Coronary artery (tissue), 2 donors: ENCODE data around the gene MRPL22.

Experiments used
- DNase-seq: peaks from one replicate; pipeline ENCODE4 v3.0.0-alpha.2; 2017; ENCODE audit warnings: low spot score
- H3K27ac ChIP-seq, 2 donors: fragments of 200-600 bp; sonication (generic); one replicate each; pipeline ENCODE4 v1.5.1; 2016 to 2019
- H3K4me3 ChIP-seq: fragments of 200-600 bp; sonication (generic); 2 replicates; pipeline ENCODE4 v1.5.1; 2016; ENCODE audit warnings: mild to moderate bottlenecking, moderate library complexity
- TF ChIP-seq, protein P1 (sequence below): fragments of 200-600 bp; sonication (generic); IDR thresholded peaks from one replicate; pipeline ENCODE4 v1.5.1; 2019; ENCODE audit warnings: antibody characterized with exemption

MRPL22 gene

DNA sequence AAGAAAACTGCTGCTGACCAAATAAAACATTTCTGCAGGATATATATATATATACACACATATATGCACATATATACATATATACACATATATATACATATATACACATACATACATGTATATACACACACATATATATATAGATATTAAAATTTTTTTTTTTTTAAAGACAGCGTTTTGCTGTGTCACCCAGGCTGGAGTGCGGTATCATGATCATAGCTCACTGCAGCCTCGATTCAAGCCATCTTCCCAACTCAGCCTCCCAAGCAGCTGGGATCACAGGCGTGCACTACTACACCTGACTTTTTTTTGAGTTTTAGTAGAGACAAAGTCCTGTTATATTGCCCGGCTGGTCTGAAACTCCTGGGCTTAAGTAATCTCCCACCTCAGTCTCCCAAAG, 2.7 kb downstream of the MRPL22 start:
- TF ChIP-seq, protein P1, sequence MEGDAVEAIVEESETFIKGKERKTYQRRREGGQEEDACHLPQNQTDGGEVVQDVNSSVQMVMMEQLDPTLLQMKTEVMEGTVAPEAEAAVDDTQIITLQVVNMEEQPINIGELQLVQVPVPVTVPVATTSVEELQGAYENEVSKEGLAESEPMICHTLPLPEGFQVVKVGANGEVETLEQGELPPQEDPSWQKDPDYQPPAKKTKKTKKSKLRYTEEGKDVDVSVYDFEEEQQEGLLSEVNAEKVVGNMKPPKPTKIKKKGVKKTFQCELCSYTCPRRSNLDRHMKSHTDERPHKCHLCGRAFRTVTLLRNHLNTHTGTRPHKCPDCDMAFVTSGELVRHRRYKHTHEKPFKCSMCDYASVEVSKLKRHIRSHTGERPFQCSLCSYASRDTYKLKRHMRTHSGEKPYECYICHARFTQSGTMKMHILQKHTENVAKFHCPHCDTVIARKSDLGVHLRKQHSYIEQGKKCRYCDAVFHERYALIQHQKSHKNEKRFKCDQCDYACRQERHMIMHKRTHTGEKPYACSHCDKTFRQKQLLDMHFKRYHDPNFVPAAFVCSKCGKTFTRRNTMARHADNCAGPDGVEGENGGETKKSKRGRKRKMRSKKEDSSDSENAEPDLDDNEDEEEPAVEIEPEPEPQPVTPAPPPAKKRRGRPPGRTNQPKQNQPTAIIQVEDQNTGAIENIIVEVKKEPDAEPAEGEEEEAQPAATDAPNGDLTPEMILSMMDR: no peak
- no peak overlapping the region for H3K27ac ChIP-seq
- no peak overlapping the region for H3K4me3 ChIP-seq
- no peak for DNase-seq

DNA sequence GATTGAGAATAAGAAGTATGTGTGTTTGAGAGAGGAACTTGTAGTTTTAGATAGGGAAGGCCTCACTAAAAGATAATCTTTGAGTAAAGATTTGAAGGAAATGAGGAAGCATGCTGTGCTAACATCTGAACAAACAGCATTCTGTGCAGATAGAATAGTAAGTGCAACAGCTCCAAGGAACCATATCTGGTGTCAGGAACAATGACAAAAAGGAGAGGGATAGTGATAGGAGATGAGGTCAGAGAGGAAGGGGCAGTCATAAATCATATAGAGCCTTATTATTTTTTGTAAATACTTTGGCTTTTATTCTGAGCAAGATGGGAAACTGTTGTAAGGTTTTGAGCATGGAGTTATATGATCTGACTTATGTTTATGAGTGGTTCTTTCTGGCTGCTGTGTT, 3.8 kb downstream of the MRPL22 start:
- Histone ChIP-seq H3K27ac (no peak overlapping the region), H3K4me3 (no peak overlapping the region)
- no peak for DNase-seq
- TF ChIP-seq, protein P1: no peak

GRCh38 chr5:154945695-154946301, 4.9 kb downstream of the MRPL22 start:
- no peak overlapping the region for H3K4me3 ChIP-seq
- no peak overlapping the region for H3K27ac ChIP-seq
- TF ChIP-seq, protein P1: peak; percentile 36
- DNase-seq: no peak

DNA sequence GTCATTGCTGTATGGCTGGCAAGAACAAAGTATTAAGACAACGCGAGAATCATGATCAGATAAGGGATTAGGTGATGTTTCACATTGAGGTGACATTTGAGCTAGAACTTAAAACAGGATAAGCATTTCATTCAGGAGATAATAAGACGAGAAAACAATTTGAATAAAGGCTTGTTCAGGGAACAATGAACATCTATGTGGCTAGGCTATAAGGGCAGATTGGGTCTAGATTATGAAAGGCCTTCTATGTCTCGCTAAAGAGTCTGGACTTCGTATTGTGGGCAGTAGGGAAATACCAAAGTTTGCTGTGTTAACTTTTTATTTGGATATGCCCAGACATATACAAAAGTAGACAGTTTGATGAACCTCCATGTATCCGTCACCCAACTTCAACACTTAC, 6.9 kb downstream of the MRPL22 start:
- Histone ChIP-seq H3K27ac (no peak overlapping the region), H3K4me3 (no peak overlapping the region)
- TF ChIP-seq, protein P1: no peak
- DNase-seq: no peak

DNA sequence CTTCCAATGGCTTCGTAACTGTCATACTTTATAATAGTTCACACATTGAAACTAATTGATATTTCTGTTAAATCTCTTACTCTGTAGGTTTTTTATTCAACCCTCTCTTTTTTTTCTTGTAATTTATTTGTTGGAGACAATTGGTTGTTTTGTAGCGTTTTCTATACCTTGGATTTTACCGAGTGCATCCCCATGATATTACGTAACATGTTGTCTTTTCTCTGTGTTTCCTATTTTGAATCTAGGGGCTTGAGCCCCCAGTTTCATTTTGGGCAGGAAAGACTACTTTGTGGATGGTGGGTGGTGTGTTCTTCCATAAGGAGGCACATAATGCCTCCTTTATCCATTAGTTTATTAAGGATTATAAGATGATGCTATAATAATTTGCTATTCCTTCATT, 7.4 kb downstream of the MRPL22 start:
- Histone ChIP-seq H3K27ac (no peak overlapping the region), H3K4me3 (no peak overlapping the region)
- TF ChIP-seq, protein P1: no peak
- DNase-seq: no peak

- no peak for DNase-seq
- no peak overlapping the region for H3K4me3 ChIP-seq
- TF ChIP-seq, protein P1: no peak
- no peak overlapping the region for H3K27ac ChIP-seq
Observed at GRCh38 chr5:154949781-154950180, 8.9 kb downstream of the MRPL22 start.

- no peak overlapping the region for H3K27ac ChIP-seq
- no peak overlapping the region for H3K4me3 ChIP-seq
- DNase-seq: no peak
- TF ChIP-seq, protein P1: no peak
Observed at GRCh38 chr5:154956712-154957111, 15.8 kb downstream of the MRPL22 start.
